Measurements from ENCODE around the gene ANO7. TPM values are rescaled to one million over a fixed set of nuclear protein-coding genes. Genes with fewer than 3 reads are reported as not detected.

ANO7 gene
- total RNA-seq, 1 experiment from 2014 or later, result 0.84 TPM

- H3K4me3 ChIP-seq (replicated peaks in 1 of 2; ENCODE audit: low read depth in 1 of 2, low read length in 2 of 2), result no peak overlapping the region
- no TSS peak for BruUV-seq (replicated peaks)
- H3K36me3 ChIP-seq (ENCODE audit: control insufficient read depth in 1 of 2, insufficient read depth in 2 of 2, low read length in 2 of 2), result peaks cover 83 to 86% of the 10 kb centered on the region in 2 experiments
- H3K4me2 ChIP-seq (ENCODE audit: low read length), result no peak overlapping the region
- POLR2A ChIA-PET, result no interaction called here
- no peaks in the 10 kb centered on the region for H3K9me3 ChIP-seq (ENCODE audit: control insufficient read depth in 1 of 2, insufficient read depth in 1 of 2, low read depth in 1 of 2, low read length in 2 of 2)
- DNase-seq (ENCODE audit: low read depth, low spot score) (no peak), ATAC-seq (no peak)
- no peak overlapping the region for H2AFZ ChIP-seq (ENCODE audit: low read depth, low read length, poor library complexity, severe bottlenecking)
- H3K4me1 ChIP-seq (ENCODE audit: control insufficient read depth in 1 of 2, insufficient read depth in 2 of 2, low read length in 2 of 2), result no peaks in the 10 kb centered on the region
- no peaks in the 10 kb centered on the region for H3K27me3 ChIP-seq (ENCODE audit: insufficient read depth, low read length)
- peaks cover 22% of the 10 kb centered on the region for H3K79me2 ChIP-seq (ENCODE audit: insufficient read depth, low read length)
- H4K20me1 ChIP-seq (ENCODE audit: insufficient read depth), result peaks cover 4% of the 10 kb centered on the region; the same call in 1 of the 2 replicates
- H3K27ac ChIP-seq (ENCODE audit: low read depth, low read length), result no peak overlapping the region
- H3K9ac ChIP-seq (ENCODE audit: low read length), result no peak overlapping the region
- CTCF ChIA-PET, result no interaction called here
- RAD21 ChIA-PET (ENCODE audit: low non-redundant PET in 1 of 2, low total read pairs in 2 of 2, uncharacterized antibody in 2 of 2, unreplicated experiment in 2 of 2), result no interaction called here
- no peak for TF ChIP-seq MAX (IDR thresholded peaks at IDR 0.05)
- no peak for TF ChIP-seq JUND (IDR thresholded peaks at IDR 0.05)
- TF ChIP-seq, protein P1, sequence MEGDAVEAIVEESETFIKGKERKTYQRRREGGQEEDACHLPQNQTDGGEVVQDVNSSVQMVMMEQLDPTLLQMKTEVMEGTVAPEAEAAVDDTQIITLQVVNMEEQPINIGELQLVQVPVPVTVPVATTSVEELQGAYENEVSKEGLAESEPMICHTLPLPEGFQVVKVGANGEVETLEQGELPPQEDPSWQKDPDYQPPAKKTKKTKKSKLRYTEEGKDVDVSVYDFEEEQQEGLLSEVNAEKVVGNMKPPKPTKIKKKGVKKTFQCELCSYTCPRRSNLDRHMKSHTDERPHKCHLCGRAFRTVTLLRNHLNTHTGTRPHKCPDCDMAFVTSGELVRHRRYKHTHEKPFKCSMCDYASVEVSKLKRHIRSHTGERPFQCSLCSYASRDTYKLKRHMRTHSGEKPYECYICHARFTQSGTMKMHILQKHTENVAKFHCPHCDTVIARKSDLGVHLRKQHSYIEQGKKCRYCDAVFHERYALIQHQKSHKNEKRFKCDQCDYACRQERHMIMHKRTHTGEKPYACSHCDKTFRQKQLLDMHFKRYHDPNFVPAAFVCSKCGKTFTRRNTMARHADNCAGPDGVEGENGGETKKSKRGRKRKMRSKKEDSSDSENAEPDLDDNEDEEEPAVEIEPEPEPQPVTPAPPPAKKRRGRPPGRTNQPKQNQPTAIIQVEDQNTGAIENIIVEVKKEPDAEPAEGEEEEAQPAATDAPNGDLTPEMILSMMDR (IDR thresholded peaks at IDR 0.05 in 2 of 3, conservative IDR thresholded peaks at IDR 0.05 in 1 of 3; ENCODE audit: borderline replicate concordance in 1 of 3, insufficient read depth in 1 of 3, low read depth in 2 of 3, low read length in 2 of 3), result no peak
- intact Hi-C loops (cut with micrococcal nuclease), result no loop called here
- no peaks in the 10 kb centered on the region for H3K9me2 ChIP-seq (ENCODE audit: insufficient read depth)
Measured at GRCh38 chr2:241248289-241248688, 59.8 kb downstream of the ANO7 start.

DNA sequence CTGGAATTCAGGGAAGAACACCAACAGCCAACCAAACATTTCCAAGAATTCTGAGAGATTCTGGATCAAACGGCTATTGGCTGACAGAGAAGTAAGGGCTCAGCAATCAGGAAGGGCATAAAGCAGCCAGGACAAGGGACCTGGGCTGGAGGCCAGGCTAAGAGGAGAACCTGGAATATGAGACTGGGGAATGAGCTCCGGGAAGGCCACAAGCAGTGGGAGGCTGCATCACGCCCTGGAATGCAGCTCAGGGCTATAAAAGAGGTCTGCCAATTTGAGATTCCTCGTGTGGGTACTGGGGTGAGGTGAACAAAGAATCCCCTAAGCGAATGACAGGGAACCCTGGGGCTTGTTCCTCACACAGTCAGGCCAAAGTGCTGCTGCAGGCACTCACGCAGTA, 60.4 kb downstream of the ANO7 start:
- Histone ChIP-seq H3K27me3 (ENCODE audit: insufficient read depth, low read length) (no peaks in the 10 kb centered on the region), H3K36me3 (ENCODE audit: control insufficient read depth in 1 of 2, insufficient read depth in 2 of 2, low read length in 2 of 2) (peaks cover 84 to 86% of the 10 kb centered on the region in 2 experiments), H3K9me3 (ENCODE audit: control insufficient read depth in 1 of 2, insufficient read depth in 1 of 2, low read depth in 1 of 2, low read length in 2 of 2) (no peaks in the 10 kb centered on the region), H3K9ac (ENCODE audit: low read length) (no peak overlapping the region), H2AFZ (ENCODE audit: low read depth, low read length, poor library complexity, severe bottlenecking) (no peak overlapping the region), H3K9me2 (ENCODE audit: insufficient read depth) (no peaks in the 10 kb centered on the region), H3K4me3 (replicated peaks in 1 of 2; ENCODE audit: low read depth in 1 of 2, low read length in 2 of 2) (no peak overlapping the region), H3K79me2 (ENCODE audit: insufficient read depth, low read length) (peaks cover 17% of the 10 kb centered on the region), H4K20me1 (ENCODE audit: insufficient read depth) (peaks cover 4% of the 10 kb centered on the region; the same call in 1 of the 2 replicates), H3K4me2 (ENCODE audit: low read length) (no peak overlapping the region), H3K4me1 (ENCODE audit: control insufficient read depth in 1 of 2, insufficient read depth in 2 of 2, low read length in 2 of 2) (no peaks in the 10 kb centered on the region), H3K27ac (ENCODE audit: low read depth, low read length) (no peak overlapping the region)
- intact Hi-C loops (cut with micrococcal nuclease), result no loop called here
- ChIA-PET RAD21 (ENCODE audit: low non-redundant PET in 1 of 2, low total read pairs in 2 of 2, uncharacterized antibody in 2 of 2, unreplicated experiment in 2 of 2) (no interaction called here), CTCF (no interaction called here), POLR2A (no interaction called here)
- DNase-seq (ENCODE audit: low read depth, low spot score) (no peak), ATAC-seq (no peak)
- no TSS peak for BruUV-seq (replicated peaks)
- TF ChIP-seq TCF7L2 (IDR thresholded peaks at IDR 0.05; ENCODE audit: borderline replicate concordance, extremely low read depth, insufficient read depth, insufficient read length) (no peak), EZH2phosphoT487 (IDR thresholded peaks at IDR 0.05; ENCODE audit: borderline replicate concordance) (no peak), POLR2AphosphoS5 (IDR thresholded peaks at IDR 0.05; ENCODE audit: low read depth, low read length) (no peak), ELF1 (IDR thresholded peaks at IDR 0.05; ENCODE audit: borderline replicate concordance, low read depth) (no peak), EGR1 (IDR thresholded peaks at IDR 0.05; ENCODE audit: low read depth) (no peak), CEBPB (IDR thresholded peaks at IDR 0.05; ENCODE audit: low read depth) (no peak), SIN3A (IDR thresholded peaks at IDR 0.05; ENCODE audit: low read depth) (no peak)
